H1 (cell line): ENCODE data around the gene PLPPR2. TPM values are rescaled to one million over a fixed set of nuclear protein-coding genes. Genes with fewer than 3 reads are reported as not detected.
"Not testable (repeated sequence)": the region's sequence is repeated elsewhere in the genome, so short reads cannot be mapped to it uniquely, and the experiment has no call there.

Experiments
- CTCF ChIA-PET: fragments of 300-600 bp; sonication (Branson Sonifier 250); formaldehyde crosslinking; loops from one replicate; lab custom pipeline; 2021; ENCODE audit not compliant: partially characterized antibody; lab: Charles Lee
- POLR2A ChIA-PET: fragments of 300-600 bp; sonication (Branson Sonifier 250); formaldehyde crosslinking; loops from one replicate; lab custom pipeline; 2021; ENCODE audit warnings: inconsistent platforms; ENCODE audit not compliant: partially characterized antibody; lab: Charles Lee
- DNase-seq, 2 experiments: peaks; one replicate each; pipeline versions ENCODE4 v3.0.0 to v3.0.0-alpha.2; 2010 to 2022; ENCODE audit warnings: low spot score in 2 of 2, low read depth in 1 of 2, mixed read lengths in 1 of 2
- FAIRE-seq: peaks from 2 replicates; lab custom pipeline; 2011; peaks lifted over from hg19 to GRCh38; lab: Jason Lieb, UNC
- H2AFZ ChIP-seq: 2 replicates; pipeline ENCODE4 v1.8.1; 2012; ENCODE audit warnings: low read length, inconsistent platforms
- H2AK5ac ChIP-seq: 2 replicates; pipeline ENCODE4 v1.6.1; 2013; ENCODE audit warnings: low read depth, low read length
- H2BK120ac ChIP-seq: replicated peaks from 2 replicates; pipeline ENCODE3; 2013; ENCODE audit warnings: low read depth, low read length, inconsistent platforms
- H2BK12ac ChIP-seq: 2 replicates; pipeline ENCODE4 v1.6.1; 2013; ENCODE audit warnings: low read depth, low read length
- H2BK15ac ChIP-seq: 2 replicates; pipeline ENCODE4 v1.6.1; 2013; ENCODE audit warnings: low read length
- H2BK20ac ChIP-seq: 2 replicates; pipeline ENCODE4 v1.6.1; 2013; ENCODE audit warnings: low read length
- H2BK5ac ChIP-seq: 2 replicates; pipeline ENCODE4 v1.6.1; 2013; ENCODE audit warnings: low read depth, low read length
- H3K14ac ChIP-seq: 2 replicates; pipeline ENCODE4 v1.6.1; 2013; ENCODE audit warnings: inconsistent platforms; ENCODE audit not compliant: insufficient read length
- H3K18ac ChIP-seq: 2 replicates; pipeline ENCODE4 v1.6.1; 2013; ENCODE audit warnings: low read length; ENCODE audit errors: extremely low read depth
- H3K23ac ChIP-seq: 2 replicates; pipeline ENCODE4 v1.6.1; 2013; ENCODE audit warnings: inconsistent platforms; ENCODE audit not compliant: insufficient read length
- H3K23me2 ChIP-seq: 2 replicates; pipeline ENCODE4 v1.6.1; 2013; ENCODE audit warnings: low read depth, low read length
- H3K27ac ChIP-seq: 2 replicates; pipeline ENCODE4 v1.6.1; 2011; ENCODE audit warnings: low read depth, low read length, inconsistent platforms
- H3K27me3 ChIP-seq, 4 experiments: replicated peaks in 1 of 4; 1 replicate in 1 of 4; 2 replicates in 3 of 4; pipeline versions ENCODE4 v1.6.1 to v1.8.1; 2011 to 2013; ENCODE audit warnings: low read length in 3 of 4, mild to moderate bottlenecking in 3 of 4, inconsistent platforms in 2 of 4, mixed read lengths in 2 of 4, moderate library complexity in 1 of 4; ENCODE audit not compliant: control insufficient read depth in 3 of 4, insufficient read depth in 3 of 4; ENCODE audit errors: extremely low read depth in 1 of 4
- H3K36me3 ChIP-seq, 4 experiments: 2 replicates each; pipeline versions ENCODE4 v1.6.1 to v1.8.1; 2011 to 2013; ENCODE audit warnings: mild to moderate bottlenecking in 4 of 4, low read length in 3 of 4, moderate library complexity in 2 of 4, control low read depth in 1 of 4, inconsistent platforms in 1 of 4; ENCODE audit not compliant: insufficient read depth in 4 of 4, control insufficient read depth in 2 of 4
- H3K4ac ChIP-seq: replicated peaks from 2 replicates; pipeline ENCODE3; 2013; ENCODE audit warnings: low read length, low read depth, mixed read lengths, inconsistent platforms; ENCODE audit not compliant: insufficient read length
- H3K4me1 ChIP-seq, 4 experiments: replicated peaks in 1 of 4; 1 replicate in 1 of 4; 2 replicates in 3 of 4; pipeline versions ENCODE4 v1.6.1 to v1.8.1; 2011 to 2013; ENCODE audit warnings: low read length in 3 of 4, inconsistent platforms in 2 of 4, mixed read lengths in 1 of 4; ENCODE audit not compliant: insufficient read depth in 4 of 4, control insufficient read depth in 3 of 4
- H3K4me2 ChIP-seq, 2 experiments: 2 replicates each; pipeline versions ENCODE4 v1.6.1 to v1.8.1; 2011 to 2013; ENCODE audit warnings: low read depth in 2 of 2, low read length in 2 of 2, control low read depth in 1 of 2, inconsistent platforms in 1 of 2, mild to moderate bottlenecking in 1 of 2; ENCODE audit not compliant: insufficient read depth in 1 of 2
- H3K4me3 ChIP-seq, 4 experiments: fragments of 200-600, 300-600 bp in 1 of 4; sonication (generic), shearing (Covaris generic), sonication (Bioruptor Twin) in 1 of 4; 2 replicates each; pipeline versions ENCODE4 v1.5.1 to v1.8.1; 2011 to 2016; ENCODE audit warnings: low read length in 4 of 4, low read depth in 3 of 4, control low read depth in 2 of 4, inconsistent platforms in 2 of 4, mild to moderate bottlenecking in 2 of 4, mixed read lengths in 1 of 4, moderate library complexity in 1 of 4; ENCODE audit not compliant: insufficient read depth in 2 of 4; ENCODE audit errors: extremely low read depth in 1 of 4
- H3K56ac ChIP-seq: replicated peaks from 2 replicates; pipeline ENCODE3; 2013; ENCODE audit warnings: low read depth, mild to moderate bottlenecking, mixed read lengths, low read length, inconsistent platforms; ENCODE audit not compliant: insufficient read length
- H3K79me1 ChIP-seq: 2 replicates; pipeline ENCODE4 v1.6.1; 2013; ENCODE audit warnings: low read depth, low read length, control low read depth
- H3K79me2 ChIP-seq, 2 experiments: 2 replicates each; pipeline versions ENCODE4 v1.6.1 to v1.8.1; 2012 to 2013; ENCODE audit warnings: low read length in 2 of 2, mild to moderate bottlenecking in 2 of 2, inconsistent platforms in 1 of 2; ENCODE audit not compliant: insufficient read depth in 2 of 2, control insufficient read depth in 1 of 2
- H3K9ac ChIP-seq, 4 experiments: replicated peaks in 1 of 4; 1 replicate in 1 of 4; 2 replicates in 3 of 4; pipeline versions ENCODE4 v1.6.1 to v1.8.1; 2011 to 2013; ENCODE audit warnings: low read depth in 3 of 4, low read length in 3 of 4, control low read depth in 2 of 4, mild to moderate bottlenecking in 2 of 4, moderate library complexity in 2 of 4, inconsistent platforms in 1 of 4; ENCODE audit errors: extremely low read depth in 1 of 4
- H3K9me3 ChIP-seq, 2 experiments: 2 replicates each; pipeline versions ENCODE4 v1.6.1 to v1.8.1; 2012 to 2013; ENCODE audit warnings: mild to moderate bottlenecking in 2 of 2, moderate library complexity in 2 of 2, control low read depth in 1 of 2, inconsistent platforms in 1 of 2, low read depth in 1 of 2, low read length in 1 of 2, mixed read lengths in 1 of 2; ENCODE audit not compliant: insufficient read depth in 2 of 2
- H4K20me1 ChIP-seq, 2 experiments: replicated peaks in 1 of 2; 2 replicates each; pipeline versions ENCODE3 to v1.8.1; 2011 to 2013; ENCODE audit warnings: inconsistent platforms in 2 of 2, low read length in 2 of 2, mild to moderate bottlenecking in 1 of 2; ENCODE audit not compliant: insufficient read depth in 2 of 2, control insufficient read depth in 1 of 2
- H4K5ac ChIP-seq: 2 replicates; pipeline ENCODE4 v1.6.1; 2013; ENCODE audit warnings: low read length, low read depth, mixed read lengths, inconsistent platforms; ENCODE audit not compliant: insufficient read length
- H4K8ac ChIP-seq: 2 replicates; pipeline ENCODE4 v1.8.0; 2013; ENCODE audit warnings: mild to moderate bottlenecking, moderate library complexity, low read length, inconsistent platforms; ENCODE audit not compliant: insufficient read depth; ENCODE audit errors: extremely low read depth
- H4K91ac ChIP-seq: replicated peaks from 2 replicates; pipeline ENCODE3; 2013; ENCODE audit warnings: low read length, mixed read lengths, inconsistent platforms; ENCODE audit not compliant: insufficient read length
- EZH2 ChIP-seq: fragments of 200-600 bp; sonication (generic); IDR thresholded peaks from 2 replicates; pipeline ENCODE4 v1.7.1; 2012; ENCODE audit warnings: low read depth, mild to moderate bottlenecking, moderate library complexity, low read length, inconsistent platforms; ENCODE audit not compliant: severe bottlenecking
- WGBS, 2 experiments: shearing (Covaris generic) in 1 of 2; methylation state at CpG; one replicate each; pipeline versions ENCODE4 v1.1.6 to v1.1.7; 2013 to 2015; ENCODE audit warnings: low lambda C conversion rate in 2 of 2, mixed read lengths in 2 of 2, inconsistent platforms in 1 of 2, low coverage in 1 of 2, missing lambda C conversion rate in 1 of 2; ENCODE audit not compliant: insufficient replicate concordance in 2 of 2, insufficient coverage in 1 of 2, insufficient read length in 1 of 2; ENCODE audit errors: extremely low coverage in 1 of 2, missing lambda C conversion rate in 1 of 2; 5-methylcytosine and 5-hydroxymethylcytosine counted together
- polyA plus RNA-seq, 7 experiments: library from polyadenylated mRNA; depleted of rRNA in 3 of 7; stranded (reverse) in 5 of 7; unstranded in 2 of 7; fragments of >200 nt in 5 of 7; fragments of 200-250 nt in 2 of 7; gene quantifications; 1 replicate in 5 of 7; 2 replicates in 1 of 7; 4 replicates in 1 of 7; pipeline versions ENCODE4 v1.2.1 to v1.2.3, GENCODE V29; 2011 to 2013; ENCODE audit warnings: missing spikeins in 2 of 7, mixed read lengths in 2 of 7
- total RNA-seq: library from RNA; stranded (reverse); fragmentation: NEBNext Ultra II Directional; extraction: Animal tissue kit (Norgen Biotek cat#: 25700); gene quantifications from 2 replicates; pipeline ENCODE4 v1.2.1, GENCODE V29; 2021

The PLPPR2 gene
- total and polyA plus RNA-seq, 2 of the 8 experiments (the other 6 are each of a cell fraction or from before 2014, with no cell fraction given): 7.2 to 11.7 TPM

DNA sequence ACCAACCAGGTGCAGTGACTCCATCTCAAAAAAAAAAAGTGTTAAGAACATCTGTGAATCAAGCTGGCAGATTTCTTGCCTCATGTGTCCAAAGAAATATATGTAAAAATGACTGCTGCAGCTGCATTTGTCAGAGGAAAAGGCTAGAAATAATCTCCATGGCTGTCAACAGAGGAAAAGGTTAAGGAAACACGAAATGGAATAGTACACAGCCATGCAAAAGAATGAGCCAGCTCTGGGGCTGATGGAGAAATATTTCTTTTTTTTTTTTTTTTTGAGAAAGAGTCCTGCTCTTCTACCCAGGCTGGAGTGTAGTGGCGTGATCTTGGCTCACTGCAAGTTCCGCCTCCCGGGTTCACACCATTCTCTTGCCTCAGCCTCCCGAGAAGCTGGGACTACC is 22.4 kb upstream of the PLPPR2 start (continued):
- TF ChIP-seq EZH2: no peak

DNA sequence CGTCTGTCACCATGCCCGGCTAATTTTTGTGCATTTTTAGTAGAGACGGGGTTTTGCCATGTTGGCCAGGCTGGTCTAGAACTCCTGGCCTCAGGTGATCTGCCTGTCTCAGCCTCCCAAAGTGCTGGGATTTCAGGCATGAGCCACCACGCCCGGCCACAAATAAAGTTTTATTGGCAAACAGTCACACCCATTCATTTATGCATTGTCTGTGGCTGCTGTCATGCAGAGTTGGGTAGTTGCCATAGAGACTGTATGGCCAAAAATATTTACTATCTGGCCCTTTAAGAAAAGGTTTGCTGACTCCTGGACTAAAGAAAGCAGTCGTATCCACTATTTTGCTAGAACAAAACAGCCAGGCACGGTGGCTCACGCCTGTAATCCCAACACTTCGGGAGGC is 21.4 kb upstream of the PLPPR2 start:
- H3K18ac ChIP-seq, DNase-seq, H3K14ac ChIP-seq, FAIRE-seq, H2BK15ac ChIP-seq, H3K4me1 ChIP-seq, CTCF ChIA-PET, H3K23ac ChIP-seq, H3K79me2 ChIP-seq, H2BK20ac ChIP-seq, POLR2A ChIA-PET, H2BK12ac ChIP-seq, H3K9ac ChIP-seq, H2BK120ac ChIP-seq, H2AK5ac ChIP-seq, H3K4me2 ChIP-seq, H3K23me2 ChIP-seq, H2AFZ ChIP-seq, H2BK5ac ChIP-seq, H4K8ac ChIP-seq, H3K27ac ChIP-seq, H3K4ac ChIP-seq, H3K9me3 ChIP-seq, H3K4me3 ChIP-seq, H4K20me1 ChIP-seq, H3K56ac ChIP-seq, H3K27me3 ChIP-seq, H4K91ac ChIP-seq, H3K36me3 ChIP-seq, H4K5ac ChIP-seq, H3K79me1 ChIP-seq: not testable (repeated sequence)
- 92% methylated on average over 9 of the region's 9 CpGs; no CpG with 5 or more reads in 1 of the 2 experiments for WGBS, 2 experiments
